Loucy (cell line): Measurements from ENCODE around the gene BCL2A1.

ENCODE experiments used
- H2AFZ ChIP-seq: fragments of 200-600 bp; sonication (generic); 2 replicates; pipeline ENCODE4 v1.6.0; 2016; ENCODE audit warnings: antibody characterized with exemption, mild to moderate bottlenecking, low read length, moderate library complexity
- H3F3A ChIP-seq: fragments of 200-600 bp; 2 replicates; pipeline ENCODE4 v1.6.0; 2016; ENCODE audit warnings: antibody characterized with exemption, low read depth, mild to moderate bottlenecking
- H3K27me3 ChIP-seq: fragments of 200-600 bp; sonication (generic); 2 replicates; pipeline ENCODE4 v1.6.1; 2014; ENCODE audit warnings: low read length, mild to moderate bottlenecking; ENCODE audit not compliant: insufficient read depth, poor library complexity, severe bottlenecking
- H3K36me3 ChIP-seq: fragments of 200-600 bp; sonication (generic); 2 replicates; pipeline ENCODE4 v1.6.1; 2016; ENCODE audit warnings: low read length; ENCODE audit not compliant: insufficient read depth
- H3K4me1 ChIP-seq: fragments of 200-600 bp; sonication (generic); 2 replicates; pipeline ENCODE4 v1.5.1; 2014; ENCODE audit warnings: low read length, mild to moderate bottlenecking; ENCODE audit not compliant: insufficient read depth, poor library complexity, severe bottlenecking
- H3K4me2 ChIP-seq: fragments of 200-600 bp; sonication (generic); 2 replicates; pipeline ENCODE4 v1.6.0; 2014; ENCODE audit warnings: antibody characterized with exemption, low read length, low read depth, mild to moderate bottlenecking; ENCODE audit not compliant: poor library complexity, severe bottlenecking
- H3K4me3 ChIP-seq: fragments of 200-600 bp; sonication (generic); 2 replicates; pipeline ENCODE4 v1.5.1; 2014; ENCODE audit warnings: low read length, mild to moderate bottlenecking, mixed read lengths; ENCODE audit not compliant: poor library complexity, severe bottlenecking
- H3K79me2 ChIP-seq: fragments of 200-600 bp; sonication (generic); 2 replicates; pipeline ENCODE4 v1.6.1; 2014; ENCODE audit warnings: low read length; ENCODE audit not compliant: insufficient read depth
- H3K9ac ChIP-seq: fragments of 200-600 bp; sonication (generic); 2 replicates; pipeline ENCODE4 v1.6.0; 2014; ENCODE audit warnings: mild to moderate bottlenecking, low read depth, low read length, moderate library complexity; ENCODE audit not compliant: poor library complexity, severe bottlenecking
- H3K9me2 ChIP-seq: fragments of 200-600 bp; sonication (generic); replicated peaks from 2 replicates; pipeline ENCODE4 v1.6.1; 2016; ENCODE audit warnings: low read depth, low read length, mixed read lengths
- H3K9me3 ChIP-seq: fragments of 200-600 bp; sonication (generic); 2 replicates; pipeline ENCODE4 v1.6.1; 2014; ENCODE audit warnings: mild to moderate bottlenecking, antibody characterized with exemption, low read length, low read depth; ENCODE audit not compliant: insufficient read depth
- H4K20me1 ChIP-seq: fragments of 200-600 bp; sonication (generic); 2 replicates; pipeline ENCODE4 v1.6.0; 2014; ENCODE audit warnings: antibody characterized with exemption, low read length, mild to moderate bottlenecking; ENCODE audit not compliant: insufficient read depth, poor library complexity, severe bottlenecking
- CTCF ChIP-seq: fragments of 200-600 bp; sonication (generic); conservative IDR thresholded peaks from 2 replicates; pipeline ENCODE4 v1.5.1; 2014; ENCODE audit warnings: mild to moderate bottlenecking, antibody characterized with exemption, low read length
- EZH2phosphoT487 ChIP-seq: fragments of 200-600 bp; IDR thresholded peaks from 2 replicates; pipeline ENCODE4 v1.6.1; 2018; ENCODE audit warnings: antibody characterized with exemption, mild to moderate bottlenecking, moderate library complexity, borderline replicate concordance

Gene BCL2A1

GRCh38 chr15:79987969-79988368 is 17.0 kb upstream of the BCL2A1 start:
- Histone ChIP-seq H3K36me3 (no peaks in the 10 kb centered on the region), H3K9ac (no peak overlapping the region), H3K4me1 (no peaks in the 10 kb centered on the region), H3K4me3 (no peak overlapping the region), H4K20me1 (no peaks in the 10 kb centered on the region), H2AFZ (no peak overlapping the region), H3K27me3 (no peaks in the 10 kb centered on the region), H3K9me2 (no peaks in the 10 kb centered on the region), H3F3A (no peaks in the 10 kb centered on the region), H3K79me2 (no peaks in the 10 kb centered on the region), H3K4me2 (no peak overlapping the region), H3K9me3 (no peaks in the 10 kb centered on the region)
- TF ChIP-seq CTCF (no peak), EZH2phosphoT487 (no peak)

GRCh38 chr15:79987569-79987955 is 16.6 kb upstream of the BCL2A1 start:
- H2AFZ ChIP-seq: no peak overlapping the region
- H4K20me1 ChIP-seq: no peaks in the 10 kb centered on the region
- no peaks in the 10 kb centered on the region for H3F3A ChIP-seq
- no peaks in the 10 kb centered on the region for H3K9me2 ChIP-seq
- no peak overlapping the region for H3K4me3 ChIP-seq
- no peak overlapping the region for H3K4me2 ChIP-seq
- H3K36me3 ChIP-seq: no peaks in the 10 kb centered on the region
- H3K27me3 ChIP-seq: no peaks in the 10 kb centered on the region
- H3K9me3 ChIP-seq: no peaks in the 10 kb centered on the region
- TF ChIP-seq CTCF (no peak), EZH2phosphoT487 (no peak)
- H3K4me1 ChIP-seq: no peaks in the 10 kb centered on the region
- no peaks in the 10 kb centered on the region for H3K79me2 ChIP-seq
- H3K9ac ChIP-seq: no peak overlapping the region

GRCh38 chr15:79981831-79982455 is 10.9 kb upstream of the BCL2A1 start:
- Histone ChIP-seq H3F3A (no peaks in the 10 kb centered on the region), H3K79me2 (no peaks in the 10 kb centered on the region), H3K9me3 (no peaks in the 10 kb centered on the region), H3K4me1 (no peaks in the 10 kb centered on the region), H3K4me3 (no peak overlapping the region), H3K4me2 (no peak overlapping the region), H2AFZ (no peak overlapping the region), H3K36me3 (no peaks in the 10 kb centered on the region), H3K9ac (no peak overlapping the region), H3K27me3 (no peaks in the 10 kb centered on the region), H3K9me2 (no peaks in the 10 kb centered on the region), H4K20me1 (no peaks in the 10 kb centered on the region)
- TF ChIP-seq CTCF (no peak), EZH2phosphoT487 (no peak)
